Activated CD4-positive, alpha-beta T cell treated with anti-CD3 and anti-CD28 coated beads, Interleukin-2, amount 10 ng/mL, durations not matched to agents 7 days and 5 days (primary cell): Measurements from ENCODE around the gene ITGA5. TPM values are rescaled to one million over a fixed set of nuclear protein-coding genes. Genes with fewer than 3 reads are reported as not detected.

Experiments
- CTCF ChIA-PET: fragments of 350-600 bp; sonication (Branson Sonifier 250); formaldehyde crosslinking; loops from one replicate; lab custom pipeline; 2021; ENCODE audit warnings: antibody characterized with exemption; lab: Charles Lee
- POLR2A ChIA-PET: fragments of 350-600 bp; sonication (Branson Sonifier 250); formaldehyde crosslinking; loops from one replicate; lab custom pipeline; 2021; ENCODE audit warnings: antibody characterized with exemption; lab: Charles Lee
- DNase-seq: peaks from one replicate; pipeline ENCODE4 v3.0.0-alpha.2; 2020
- H3K27ac Mint-ChIP-seq: one replicate; pipeline ENCODE4 v1.8.0; 2021; ENCODE audit warnings: mild to moderate bottlenecking, moderate library complexity, mixed read lengths
- H3K27me3 Mint-ChIP-seq: one replicate; pipeline ENCODE4 v1.8.0; 2021; ENCODE audit warnings: mixed read lengths
- H3K36me3 Mint-ChIP-seq: one replicate; pipeline ENCODE4 v1.8.0; 2021; ENCODE audit warnings: low read depth, mixed read lengths
- H3K4me1 Mint-ChIP-seq: one replicate; pipeline ENCODE4 v1.8.0; 2021; ENCODE audit warnings: mixed read lengths
- H3K4me3 Mint-ChIP-seq: one replicate; pipeline ENCODE4 v1.8.0; 2021; ENCODE audit warnings: mild to moderate bottlenecking, moderate library complexity, mixed read lengths
- H3K9me3 Mint-ChIP-seq: one replicate; pipeline ENCODE4 v1.8.0; 2021; ENCODE audit warnings: mixed read lengths
- total RNA-seq, 2 experiments: library from RNA; stranded (reverse); gene quantifications; one replicate each; pipeline ENCODE4 v1.2.3, GENCODE V29; 2021

Gene ITGA5
- total RNA-seq, 2 experiments from 2014 or later, result 83.5 to 88.7 TPM

GRCh38 chr12:54404061-54405004, 14.7 kb downstream of the ITGA5 start:
- Mint-ChIP-seq H3K4me3 (no peak overlapping the region), H3K36me3 (peaks cover 74% of the 10 kb centered on the region), H3K4me1 (peaks cover 27% of the 10 kb centered on the region), H3K27ac (peak overlapping the region; percentile 42), H3K9me3 (no peaks in the 10 kb centered on the region), H3K27me3 (no peaks in the 10 kb centered on the region)
- DNase-seq, result peak; percentile 66
- POLR2A ChIA-PET, result interaction anchor here (0.9 kb wide), 1 partner anchor 9 kb away, joined by 3 read pairs; no protein-coding TSS in a partner anchor
- CTCF ChIA-PET, result interaction anchor here (0.6 to 10.2 kb wide), 12 partner anchors 9 to 118 kb away, joined by 3 to 115 read pairs (median 4); no protein-coding TSS in a partner anchor

GRCh38 chr12:54401119-54401518, 17.9 kb downstream of the ITGA5 start:
- CTCF ChIA-PET, result interaction anchor here (0.6 to 10.2 kb wide), 7 partner anchors 11 to 97 kb away, joined by 3 to 115 read pairs (median 16); partner anchors contain the start of genes ITGA5 and NCKAP1L
- no peak overlapping the region for H3K27ac Mint-ChIP-seq
- peaks cover 18% of the 10 kb centered on the region for H3K4me1 Mint-ChIP-seq

GRCh38 chr12:54398995-54399793, 19.9 kb downstream of the ITGA5 start:
- POLR2A ChIA-PET, result interaction anchor here (1.2 kb wide), 1 partner anchor 40 kb away, joined by 11 read pairs; no protein-coding TSS in a partner anchor
- H3K27ac Mint-ChIP-seq, result no peak overlapping the region
- no peak overlapping the region for H3K4me3 Mint-ChIP-seq
- H3K36me3 Mint-ChIP-seq, result peaks cover 71% of the 10 kb centered on the region
- H3K27me3 Mint-ChIP-seq, result no peaks in the 10 kb centered on the region
- peak; percentile 90 for DNase-seq
- peaks cover 21% of the 10 kb centered on the region for H3K4me1 Mint-ChIP-seq
- CTCF ChIA-PET, result interaction anchor here (0.6 to 10.2 kb wide), 33 partner anchors 9 to 128 kb away, joined by 3 to 115 read pairs (median 5); partner anchors contain the start of genes CBX5, HNRNPA1, ITGA5 and NCKAP1L
- H3K9me3 Mint-ChIP-seq, result no peaks in the 10 kb centered on the region

More at GRCh38 chr12:54401119-54401518, 17.9 kb downstream of the ITGA5 start:
- H3K9me3 Mint-ChIP-seq, result no peaks in the 10 kb centered on the region
- H3K4me3 Mint-ChIP-seq, result no peak overlapping the region
- POLR2A ChIA-PET, result no interaction called here
- H3K36me3 Mint-ChIP-seq, result peaks cover 72% of the 10 kb centered on the region
- no peaks in the 10 kb centered on the region for H3K27me3 Mint-ChIP-seq
- no peak for DNase-seq

GRCh38 chr12:54398218-54398617, 20.8 kb downstream of the ITGA5 start:
- Mint-ChIP-seq H3K27me3 (no peaks in the 10 kb centered on the region), H3K9me3 (no peaks in the 10 kb centered on the region), H3K4me3 (no peak overlapping the region), H3K36me3 (peaks cover 69% of the 10 kb centered on the region), H3K4me1 (peaks cover 28% of the 10 kb centered on the region), H3K27ac (no peak overlapping the region)
- POLR2A ChIA-PET, result no interaction called here
- DNase-seq, result no peak
- CTCF ChIA-PET, result interaction anchor here (1.5 to 10.2 kb wide), 8 partner anchors 10 to 118 kb away, joined by 5 to 115 read pairs (median 22); partner anchors contain the start of genes CBX5, HNRNPA1 and ITGA5

- Mint-ChIP-seq H3K36me3 (peaks cover 69% of the 10 kb centered on the region), H3K9me3 (no peaks in the 10 kb centered on the region), H3K4me3 (no peak overlapping the region), H3K27me3 (no peaks in the 10 kb centered on the region), H3K27ac (no peak overlapping the region), H3K4me1 (peaks cover 34% of the 10 kb centered on the region)
- POLR2A ChIA-PET, result no interaction called here
- CTCF ChIA-PET, result interaction anchor here (0.6 to 10.2 kb wide), 5 partner anchors 15 to 172 kb away, joined by 3 to 115 read pairs (median 26); no protein-coding TSS in a partner anchor
- DNase-seq, result no peak
Observed at GRCh38 chr12:54397157-54397556, 21.9 kb downstream of the ITGA5 start.

GRCh38 chr12:54395545-54395944, 23.5 kb downstream of the ITGA5 start:
- H3K4me1 Mint-ChIP-seq, result peaks cover 43% of the 10 kb centered on the region
- H3K27ac Mint-ChIP-seq, result no peak overlapping the region
- H3K36me3 Mint-ChIP-seq, result peaks cover 62% of the 10 kb centered on the region
- H3K27me3 Mint-ChIP-seq, result peaks cover 2% of the 10 kb centered on the region
- DNase-seq, result no peak
- CTCF ChIA-PET, result interaction anchor here (0.7 to 6.3 kb wide), 9 partner anchors 9 to 153 kb away, joined by 3 to 58 read pairs (median 3); no protein-coding TSS in a partner anchor
- POLR2A ChIA-PET, result no interaction called here
- H3K4me3 Mint-ChIP-seq, result no peak overlapping the region
- no peaks in the 10 kb centered on the region for H3K9me3 Mint-ChIP-seq

- H3K4me1 Mint-ChIP-seq, result peaks cover 43% of the 10 kb centered on the region
- peaks cover 57% of the 10 kb centered on the region for H3K36me3 Mint-ChIP-seq
- ChIA-PET POLR2A (no interaction called here), CTCF (interaction anchor here (1.3 to 6.3 kb wide), 4 partner anchors 9 to 60 kb away, joined by 3 to 58 read pairs (median 5); no protein-coding TSS in a partner anchor)
- DNase-seq, result no peak
- peaks cover 2% of the 10 kb centered on the region for H3K27me3 Mint-ChIP-seq
- H3K27ac Mint-ChIP-seq, result no peak overlapping the region
- no peak overlapping the region for H3K4me3 Mint-ChIP-seq
- no peaks in the 10 kb centered on the region for H3K9me3 Mint-ChIP-seq
Observed at GRCh38 chr12:54394986-54395385, 24.1 kb downstream of the ITGA5 start.

GRCh38 chr12:54394281-54394719, 24.8 kb downstream of the ITGA5 start:
- peaks cover 2% of the 10 kb centered on the region for H3K27me3 Mint-ChIP-seq
- POLR2A ChIA-PET, result no interaction called here
- peaks cover 54% of the 10 kb centered on the region for H3K36me3 Mint-ChIP-seq
- peak overlapping the region; percentile 21 for H3K27ac Mint-ChIP-seq
- CTCF ChIA-PET, result interaction anchor here (2.4 to 4.3 kb wide), 2 partner anchors 15 to 44 kb away, joined by 9 to 23 read pairs; no protein-coding TSS in a partner anchor
- no peak overlapping the region for H3K4me3 Mint-ChIP-seq
- H3K4me1 Mint-ChIP-seq, result peaks cover 46% of the 10 kb centered on the region
- no peaks in the 10 kb centered on the region for H3K9me3 Mint-ChIP-seq
- DNase-seq, result peak; percentile 40

- peaks cover 52% of the 10 kb centered on the region for H3K36me3 Mint-ChIP-seq
Observed at GRCh38 chr12:54393743-54394142, 25.3 kb downstream of the ITGA5 start.

GRCh38 chr12:54393207-54393609, 25.9 kb downstream of the ITGA5 start:
- POLR2A ChIA-PET, result no interaction called here
- peaks cover 2% of the 10 kb centered on the region for H3K27me3 Mint-ChIP-seq

More at GRCh38 chr12:54393743-54394142, 25.3 kb downstream of the ITGA5 start:
- H3K27ac Mint-ChIP-seq, result peak overlapping the region; percentile 21
- H3K4me3 Mint-ChIP-seq, result no peak overlapping the region
- H3K27me3 Mint-ChIP-seq, result peaks cover 2% of the 10 kb centered on the region
- no peaks in the 10 kb centered on the region for H3K9me3 Mint-ChIP-seq
- POLR2A ChIA-PET, result no interaction called here
- CTCF ChIA-PET, result interaction anchor here (0.8 to 4.3 kb wide), 4 partner anchors 14 to 44 kb away, joined by 3 to 23 read pairs (median 6); no protein-coding TSS in a partner anchor
- no peak for DNase-seq
- peaks cover 45% of the 10 kb centered on the region for H3K4me1 Mint-ChIP-seq

GRCh38 chr12:54392485-54393206, 26.4 kb downstream of the ITGA5 start:
- CTCF ChIA-PET, result interaction anchor here (0.7 to 4.3 kb wide), 8 partner anchors 9 to 45 kb away, joined by 3 to 23 read pairs (median 4); partner anchors contain the start of gene ZNF385A
- H3K27me3 Mint-ChIP-seq, result peaks cover 2% of the 10 kb centered on the region
- H3K4me3 Mint-ChIP-seq, result no peak overlapping the region
- H3K36me3 Mint-ChIP-seq, result peaks cover 42% of the 10 kb centered on the region
- no peak for DNase-seq
- no peak overlapping the region for H3K27ac Mint-ChIP-seq
- H3K4me1 Mint-ChIP-seq, result peaks cover 42% of the 10 kb centered on the region
- POLR2A ChIA-PET, result no interaction called here
- H3K9me3 Mint-ChIP-seq, result no peaks in the 10 kb centered on the region

More at GRCh38 chr12:54393207-54393609, 25.9 kb downstream of the ITGA5 start:
- Mint-ChIP-seq H3K36me3 (peaks cover 47% of the 10 kb centered on the region), H3K4me3 (no peak overlapping the region), H3K9me3 (no peaks in the 10 kb centered on the region), H3K4me1 (peaks cover 46% of the 10 kb centered on the region), H3K27ac (no peak overlapping the region)
- CTCF ChIA-PET, result interaction anchor here (0.7 to 4.3 kb wide), 7 partner anchors 9 to 45 kb away, joined by 3 to 23 read pairs (median 4); partner anchors contain the start of gene ZNF385A
- no peak for DNase-seq
